Left lung (tissue), 14 donors: ENCODE measurements around the gene CLOCK. TPM values are rescaled to one million over a fixed set of nuclear protein-coding genes. Genes with fewer than 3 reads are reported as not detected.
"Not testable (repeated sequence)": the region's sequence is repeated elsewhere in the genome, so short reads cannot be mapped to it uniquely, and the experiment has no call there.

Source experiments
- ATAC-seq: fragments of 200-7000 bp; cut with Tn5 transposase; one replicate; pipeline ENCODE4 v1.9.1; 2020; ENCODE audit warnings: moderate library complexity
- DNase-seq, 4 donors: peaks; one replicate each; pipeline ENCODE4 v3.0.0-alpha.2; 2013 to 2020
- H3K27ac ChIP-seq, 2 donors: fragments of 200-600 bp; sonication (generic) in 1 of 2; one replicate each; pipeline versions ENCODE4 v1.5.0 to v1.8.0; 2020 to 2021
- H3K27me3 ChIP-seq, 2 donors: fragments of 200-600 bp; sonication (generic) in 1 of 2; one replicate each; pipeline versions ENCODE4 v1.5.0 to v1.8.0; 2020 to 2021
- H3K36me3 ChIP-seq, 2 donors: fragments of 200-600 bp; sonication (generic) in 1 of 2; one replicate each; pipeline versions ENCODE4 v1.5.0 to v1.8.0; 2020 to 2021
- H3K4me1 ChIP-seq, 2 donors: fragments of 200-600 bp; one replicate each; pipeline ENCODE4 v1.8.0; 2021
- H3K4me3 ChIP-seq, 2 donors: fragments of 200-600 bp; sonication (generic) in 1 of 2; one replicate each; pipeline versions ENCODE4 v1.5.0 to v1.8.0; 2020 to 2021; ENCODE audit warnings: mild to moderate bottlenecking in 1 of 2
- H3K9me3 ChIP-seq, 2 donors: fragments of 200-600 bp; sonication (generic) in 1 of 2; one replicate each; pipeline versions ENCODE4 v1.5.0 to v1.8.0; 2020 to 2021
- CTCF ChIP-seq, 2 donors: fragments of 200-600 bp; sonication (generic) in 1 of 2; IDR thresholded peaks; one replicate each; pipeline versions ENCODE4 v1.5.0 to v1.8.0; 2021; ENCODE audit warnings: antibody characterized with exemption in 2 of 2
- intact Hi-C, 2 donors: fragments of 100-400 bp; cut with DNase I; formaldehyde crosslinking; loops; one replicate each; pipeline versions ENCODE4 v1.11.2 to v1.14.2; 2022
- long read RNA-seq, 12 donors: library from polyadenylated mRNA in 2 of 12; unstranded in 2 of 12; transcript quantifications; one replicate each; pipeline ENCODE4 v2.0.0 and lab custom pipeline, GENCODE V29; 2019 to 2026
- polyA plus RNA-seq, 6 donors: library from polyadenylated mRNA; unstranded; fragments of 120-200 nt; gene quantifications; one replicate each; pipeline ENCODE4 v1.2.1, GENCODE V29; 2013; ENCODE audit not compliant: insufficient read length in 6 of 6
- total RNA-seq, 2 donors: library from RNA; stranded (reverse); fragmentation: NEBNext Ultra II Directional; extraction: Animal tissue kit (Norgen Biotek cat#: 25700); gene quantifications; one replicate each; pipeline ENCODE4 v1.2.1, GENCODE V29; 2021
- donor health status: DM: no; HTN: yes; CAD: no.
- donor health status: DM: no; HTN: no; CAD: no.

The CLOCK gene
- 10 to 100 TPM; 24.7 to 27.6 TPM for total RNA-seq
- polyA plus RNA-seq = 10 to 100 TPM; 19.8 to 22.0 (median 21.5) TPM
- long read RNA-seq, donor 1, partial matches to known transcripts = 0 of 1 reads
- long read RNA-seq, donor 1, other reads (novel, unspliced or antisense) = 0 of 1 reads
- long read RNA-seq, donor 2, partial matches to known transcripts = 14 of 14 reads
- long read RNA-seq, donor 2, other reads (novel, unspliced or antisense) = 0 of 14 reads
- long read RNA-seq, donor 3 = 0 reads
- long read RNA-seq, donor 4, partial matches to known transcripts = 0 of 2 reads
- long read RNA-seq, donor 4, other reads (novel, unspliced or antisense) = 2 of 2 reads
- long read RNA-seq, donor 5, partial matches to known transcripts = 50 of 92 reads
- long read RNA-seq, donor 5, other reads (novel, unspliced or antisense) = 41 of 92 reads
- long read RNA-seq, donor 6 = 0 reads
- long read RNA-seq, donor 7 = 0 reads
- long read RNA-seq, donor 8, partial matches to known transcripts = 5 of 5 reads
- long read RNA-seq, donor 8, other reads (novel, unspliced or antisense) = 0 of 5 reads
- long read RNA-seq, donor 9 = 0 reads
- long read RNA-seq, donor 10 = 0 reads
- long read RNA-seq, donor 11, partial matches to known transcripts = 0 of 1 reads
- long read RNA-seq, donor 11, other reads (novel, unspliced or antisense) = 0 of 1 reads
- long read RNA-seq, donor 12 = 0 reads

GRCh38 chr4:55546756-55547465, at the start of gene CLOCK:
CLOCK (minus strand) TSS chr4:55546909; CDS start chr4:55482785, 64,124 bp downstream.
- Histone ChIP-seq H3K9me3 (no peaks in the 10 kb centered on the region), H3K27me3 (no peaks in the 10 kb centered on the region), H3K4me1 (peaks cover 4 to 18% of the 10 kb centered on the region in 2 donors), H3K4me3 (peak within 1 kb of the TSS; percentile 74 to 81), H3K36me3 (no peaks in the 10 kb centered on the region), H3K27ac (peak within 1 kb of the TSS; percentile 93 to 99)
- peak; percentile 88 to 96 (median 92) for DNase-seq
- peak; percentile 87 for ATAC-seq
- intact Hi-C loops = loop anchor here in 1 of 2 donors (10.0 kb wide), 1 partner anchor 202 kb away; the partner anchor contains the start of gene SRD5A3
- peak; percentile 35 to 70 for TF ChIP-seq CTCF (IDR thresholded peaks at IDR 0.05)

GRCh38 chr4:55592014-55592413, 45.3 kb upstream of the CLOCK start, which contains the start of gene PDCL2:
PDCL2 (minus strand) TSS chr4:55592245; CDS start chr4:55592109, 136 bp downstream.
- peaks cover 0 to 9% of the 10 kb centered on the region in 2 donors for H3K9me3 ChIP-seq
- H3K36me3 ChIP-seq = no peaks in the 10 kb centered on the region
- H3K4me3 ChIP-seq = no peak within 1 kb of the TSS
- intact Hi-C loops = no loop called here
- H3K27ac ChIP-seq = no peak within 1 kb of the TSS
- H3K27me3 ChIP-seq = no peaks in the 10 kb centered on the region
- no peak for TF ChIP-seq CTCF (IDR thresholded peaks at IDR 0.05)
- ATAC-seq (no peak), DNase-seq (peak in 1 of 4 donors; percentile 76)
- H3K4me1 ChIP-seq = no peaks in the 10 kb centered on the region

GRCh38 chr4:55588160-55588559, 41.5 kb upstream of the CLOCK start:
- DNase-seq = no peak
- H3K27me3 ChIP-seq = no peaks in the 10 kb centered on the region
- intact Hi-C loops = no loop called here
- TF ChIP-seq CTCF (IDR thresholded peaks at IDR 0.05) = no peak
- no peaks in the 10 kb centered on the region for H3K36me3 ChIP-seq
- peaks cover 0 to 15% of the 10 kb centered on the region in 2 donors for H3K9me3 ChIP-seq
- no peaks in the 10 kb centered on the region for H3K4me1 ChIP-seq
- no peak overlapping the region for H3K4me3 ChIP-seq
- H3K27ac ChIP-seq = no peak overlapping the region
- ATAC-seq = no peak

- H3K27ac ChIP-seq, intact Hi-C loops, H3K27me3 ChIP-seq, H3K4me3 ChIP-seq, H3K36me3 ChIP-seq, H3K4me1 ChIP-seq, DNase-seq, ATAC-seq, H3K9me3 ChIP-seq: not testable (repeated sequence)
Observed at GRCh38 chr4:55582773-55583172, 36.1 kb upstream of the CLOCK start.

- no peak overlapping the region for H3K27ac ChIP-seq
- no peak for TF ChIP-seq CTCF (IDR thresholded peaks at IDR 0.05)
- DNase-seq = no peak
- no peaks in the 10 kb centered on the region for H3K4me1 ChIP-seq
- no peak for ATAC-seq
- H3K36me3 ChIP-seq = no peaks in the 10 kb centered on the region
- H3K27me3 ChIP-seq = no peaks in the 10 kb centered on the region
- H3K4me3 ChIP-seq = no peak overlapping the region
- intact Hi-C loops = no loop called here
- H3K9me3 ChIP-seq = peaks cover 0 to 33% of the 10 kb centered on the region in 2 donors
Observed at GRCh38 chr4:55578341-55579010, 31.8 kb upstream of the CLOCK start.
